Effector memory CD8-positive, alpha-beta T cell (primary cell): Measurements from ENCODE around the gene NKX2-2.
A peak's percentile ranks its signal among the peaks of the same experiment; 100 is the strongest.

Experiments
- ATAC-seq: fragments of 150-1000 bp; cut with Tn5 transposase; replicated peaks from 2 replicates; pipeline ENCODE4 v1.10.0; 2021; ENCODE audit warnings: mild to moderate bottlenecking, moderate library complexity
- DNase-seq, 3 experiments: peaks; one replicate each; pipeline ENCODE4 v3.0.0; 2021
- H3K27ac Mint-ChIP-seq, 2 donors: one replicate each; pipeline ENCODE4 v1.8.0; 2022; ENCODE audit warnings: mild to moderate bottlenecking in 2 of 2, mixed read lengths in 2 of 2, moderate library complexity in 2 of 2
- H3K27me3 Mint-ChIP-seq, 2 donors: one replicate each; pipeline ENCODE4 v1.8.0; 2022; ENCODE audit warnings: mixed read lengths in 2 of 2
- H3K36me3 Mint-ChIP-seq: one replicate; pipeline ENCODE4 v1.8.0; 2022; ENCODE audit warnings: mild to moderate bottlenecking, moderate library complexity, mixed read lengths; ENCODE audit not compliant: insufficient read depth
- H3K4me1 Mint-ChIP-seq, 2 donors: one replicate each; pipeline ENCODE4 v1.8.0; 2022; ENCODE audit warnings: low read depth in 2 of 2, mixed read lengths in 2 of 2
- H3K4me3 Mint-ChIP-seq, 2 donors: one replicate each; pipeline ENCODE4 v1.8.0; 2022; ENCODE audit warnings: mild to moderate bottlenecking in 2 of 2, mixed read lengths in 2 of 2, moderate library complexity in 2 of 2
- H3K9me3 Mint-ChIP-seq, 2 donors: one replicate each; pipeline ENCODE4 v1.8.0; 2022; ENCODE audit warnings: mixed read lengths in 2 of 2

NKX2-2 gene

GRCh38 chr20:21517566-21518277 is 3.9 kb upstream of the NKX2-2 start:
- H3K27me3 Mint-ChIP-seq = peaks cover 67 to 90% of the 10 kb centered on the region in 2 donors
- H3K36me3 Mint-ChIP-seq = peaks cover 4% of the 10 kb centered on the region
- no peaks in the 10 kb centered on the region for H3K9me3 Mint-ChIP-seq
- peaks cover 17 to 20% of the 10 kb centered on the region in 2 donors for H3K4me1 Mint-ChIP-seq
- ATAC-seq (no peak), DNase-seq (no peak)
- no peak overlapping the region for H3K27ac Mint-ChIP-seq
- peak overlapping the region in 1 of 2 donors; percentile 36 for H3K4me3 Mint-ChIP-seq

GRCh38 chr20:21516861-21517565 is 3.1 kb upstream of the NKX2-2 start:
- Mint-ChIP-seq H3K4me1 (peaks cover 18 to 20% of the 10 kb centered on the region in 2 donors), H3K9me3 (no peaks in the 10 kb centered on the region), H3K36me3 (peaks cover 4% of the 10 kb centered on the region), H3K27me3 (peaks cover 67 to 96% of the 10 kb centered on the region in 2 donors), H3K27ac (no peak overlapping the region), H3K4me3 (peak overlapping the region in 1 of 2 donors; percentile 36)
- DNase-seq (no peak), ATAC-seq (no peak)

- peak overlapping the region; percentile 24 to 52 for H3K4me3 Mint-ChIP-seq
- peaks cover 20% of the 10 kb centered on the region in 2 donors for H3K4me1 Mint-ChIP-seq
- H3K9me3 Mint-ChIP-seq = no peaks in the 10 kb centered on the region
- ATAC-seq = no peak
- peak overlapping the region in 1 of 2 donors; percentile 68 for H3K27ac Mint-ChIP-seq
- peaks cover 67 to 98% of the 10 kb centered on the region in 2 donors for H3K27me3 Mint-ChIP-seq
- no peak for DNase-seq
- H3K36me3 Mint-ChIP-seq = peaks cover 4% of the 10 kb centered on the region
Observed at GRCh38 chr20:21516180-21516567, 2.3 kb upstream of the NKX2-2 start.

- Mint-ChIP-seq H3K4me1 (peaks cover 14 to 20% of the 10 kb centered on the region in 2 donors), H3K36me3 (no peaks in the 10 kb centered on the region), H3K27me3 (peaks cover 66 to 98% of the 10 kb centered on the region in 2 donors), H3K9me3 (no peaks in the 10 kb centered on the region), H3K4me3 (peak overlapping the region; percentile 27 to 52), H3K27ac (no peak overlapping the region)
- ATAC-seq (no peak), DNase-seq (no peak)
Observed at GRCh38 chr20:21515300-21516179, 1.7 kb upstream of the NKX2-2 start.

GRCh38 chr20:21514553-21515251 is 838 bp upstream of the NKX2-2 start:
- Mint-ChIP-seq H3K9me3 (no peaks in the 10 kb centered on the region), H3K27me3 (peaks cover 62 to 98% of the 10 kb centered on the region in 2 donors), H3K4me3 (peak overlapping the region; percentile 45 to 54), H3K27ac (no peak overlapping the region), H3K4me1 (peaks cover 14 to 27% of the 10 kb centered on the region in 2 donors), H3K36me3 (no peaks in the 10 kb centered on the region)
- ATAC-seq (no peak), DNase-seq (no peak)

- H3K27ac Mint-ChIP-seq = no peak overlapping the region
- no peak for ATAC-seq
- no peak for DNase-seq
- H3K36me3 Mint-ChIP-seq = no peaks in the 10 kb centered on the region
- H3K4me3 Mint-ChIP-seq = peak overlapping the region in 1 of 2 donors; percentile 67
- H3K27me3 Mint-ChIP-seq = peaks cover 64 to 98% of the 10 kb centered on the region in 2 donors
- H3K9me3 Mint-ChIP-seq = no peaks in the 10 kb centered on the region
- peaks cover 14 to 33% of the 10 kb centered on the region in 2 donors for H3K4me1 Mint-ChIP-seq
Observed at GRCh38 chr20:21513181-21513663, 642 bp downstream of the NKX2-2 start.

GRCh38 chr20:21512634-21513180 is 1.2 kb downstream of the NKX2-2 start:
- no peaks in the 10 kb centered on the region for H3K36me3 Mint-ChIP-seq
- peaks cover 64 to 98% of the 10 kb centered on the region in 2 donors for H3K27me3 Mint-ChIP-seq
- peaks cover 10 to 29% of the 10 kb centered on the region in 2 donors for H3K4me1 Mint-ChIP-seq
- no peaks in the 10 kb centered on the region for H3K9me3 Mint-ChIP-seq
- H3K27ac Mint-ChIP-seq = no peak overlapping the region
- ATAC-seq (no peak), DNase-seq (no peak)
- H3K4me3 Mint-ChIP-seq = peak overlapping the region in 1 of 2 donors; percentile 67

GRCh38 chr20:21511850-21512633 is 1.8 kb downstream of the NKX2-2 start:
- peaks cover under 1% of the 10 kb centered on the region for H3K36me3 Mint-ChIP-seq
- H3K27me3 Mint-ChIP-seq = peaks cover 65 to 98% of the 10 kb centered on the region in 2 donors
- peaks cover 6 to 26% of the 10 kb centered on the region in 2 donors for H3K4me1 Mint-ChIP-seq
- H3K27ac Mint-ChIP-seq = no peak overlapping the region
- DNase-seq (no peak), ATAC-seq (no peak)
- H3K9me3 Mint-ChIP-seq = no peaks in the 10 kb centered on the region
- H3K4me3 Mint-ChIP-seq = peak overlapping the region; percentile 46 to 67

- peaks cover 6% of the 10 kb centered on the region for H3K36me3 Mint-ChIP-seq
- no peak for DNase-seq
- H3K4me3 Mint-ChIP-seq = peak overlapping the region; percentile 44 to 46
- no peak overlapping the region for H3K27ac Mint-ChIP-seq
- H3K9me3 Mint-ChIP-seq = no peaks in the 10 kb centered on the region
- peaks cover 66 to 98% of the 10 kb centered on the region in 2 donors for H3K27me3 Mint-ChIP-seq
- no peak for ATAC-seq
- H3K4me1 Mint-ChIP-seq = peaks cover 6 to 28% of the 10 kb centered on the region in 2 donors
Observed at GRCh38 chr20:21511485-21511849, 2.4 kb downstream of the NKX2-2 start.

GRCh38 chr20:21510414-21511384 is 3.2 kb downstream of the NKX2-2 start:
- H3K36me3 Mint-ChIP-seq = peaks cover 7% of the 10 kb centered on the region
- ATAC-seq (no peak), DNase-seq (no peak)
- H3K9me3 Mint-ChIP-seq = no peaks in the 10 kb centered on the region
- peaks cover 0 to 26% of the 10 kb centered on the region in 2 donors for H3K4me1 Mint-ChIP-seq
- H3K27me3 Mint-ChIP-seq = peaks cover 60 to 94% of the 10 kb centered on the region in 2 donors
- H3K27ac Mint-ChIP-seq = no peak overlapping the region
- H3K4me3 Mint-ChIP-seq = peak overlapping the region; percentile 66 to 68
